HG02852 (cell line): ENCODE results near the gene KCTD17.

Experiments used
- ATAC-seq: cut with Tn5 transposase; IDR thresholded peaks from one replicate; pipeline ENCODE4 v1.9.1; 2021; ENCODE audit warnings: mild to moderate bottlenecking, moderate library complexity; ENCODE audit not compliant: unreplicated experiment

Gene KCTD17

DNA sequence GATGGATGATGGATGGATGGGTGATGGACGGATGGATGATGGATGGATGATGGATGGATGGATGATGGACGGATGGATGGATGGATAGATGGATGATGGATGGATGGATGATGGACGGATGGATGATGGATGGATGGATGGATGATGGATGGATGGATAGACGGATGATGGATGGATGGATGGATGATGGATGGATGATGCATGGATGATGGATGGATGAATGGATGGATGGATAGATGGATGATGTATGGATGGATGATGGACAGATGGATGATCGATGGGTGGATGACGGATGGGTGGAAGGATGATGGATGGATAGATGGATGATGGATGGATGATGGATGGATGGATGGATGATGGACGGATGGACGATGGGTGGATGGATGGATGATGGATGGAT is 21.1 kb downstream of the KCTD17 start:
- ATAC-seq = no peak

DNA sequence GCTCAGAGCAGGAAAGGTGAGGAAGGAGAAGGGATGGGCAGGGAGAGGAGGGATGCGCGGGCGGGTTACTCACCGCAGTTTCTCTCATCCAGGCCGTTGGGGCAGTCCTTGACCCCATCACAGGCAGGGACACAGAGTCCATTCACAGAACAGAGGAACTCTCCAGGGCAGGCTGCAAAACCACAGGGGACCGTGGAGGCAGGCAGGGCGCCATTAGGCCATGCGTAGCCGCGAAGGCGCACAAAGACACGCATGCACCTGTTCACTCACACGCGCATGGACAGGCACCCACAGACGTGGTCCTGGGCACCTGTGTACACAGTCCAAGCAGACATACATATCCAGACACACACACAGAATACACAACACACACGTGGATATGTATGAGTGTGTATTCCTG is 23.0 kb downstream of the KCTD17 start:
- ATAC-seq = no peak

DNA sequence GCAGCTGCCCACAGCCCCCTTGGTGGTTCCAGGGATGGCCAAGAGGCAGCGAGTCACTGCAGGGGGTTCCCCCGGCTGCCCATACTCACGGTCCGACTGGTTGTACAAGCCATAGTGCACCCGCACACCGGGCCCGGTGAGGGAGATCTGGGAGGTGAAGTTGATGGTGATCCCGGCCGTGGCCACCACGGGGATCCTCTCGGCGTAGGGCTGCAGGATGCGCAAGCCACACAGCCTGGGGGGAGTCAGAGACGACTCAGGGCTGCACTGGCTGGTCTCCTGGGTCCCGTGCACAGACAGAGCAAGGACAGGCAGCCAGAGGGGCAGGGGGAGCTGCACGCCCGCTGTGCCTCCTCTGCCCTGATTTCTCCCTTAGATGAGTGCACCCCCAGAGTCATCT is 23.5 kb downstream of the KCTD17 start:
- no peak for ATAC-seq

DNA sequence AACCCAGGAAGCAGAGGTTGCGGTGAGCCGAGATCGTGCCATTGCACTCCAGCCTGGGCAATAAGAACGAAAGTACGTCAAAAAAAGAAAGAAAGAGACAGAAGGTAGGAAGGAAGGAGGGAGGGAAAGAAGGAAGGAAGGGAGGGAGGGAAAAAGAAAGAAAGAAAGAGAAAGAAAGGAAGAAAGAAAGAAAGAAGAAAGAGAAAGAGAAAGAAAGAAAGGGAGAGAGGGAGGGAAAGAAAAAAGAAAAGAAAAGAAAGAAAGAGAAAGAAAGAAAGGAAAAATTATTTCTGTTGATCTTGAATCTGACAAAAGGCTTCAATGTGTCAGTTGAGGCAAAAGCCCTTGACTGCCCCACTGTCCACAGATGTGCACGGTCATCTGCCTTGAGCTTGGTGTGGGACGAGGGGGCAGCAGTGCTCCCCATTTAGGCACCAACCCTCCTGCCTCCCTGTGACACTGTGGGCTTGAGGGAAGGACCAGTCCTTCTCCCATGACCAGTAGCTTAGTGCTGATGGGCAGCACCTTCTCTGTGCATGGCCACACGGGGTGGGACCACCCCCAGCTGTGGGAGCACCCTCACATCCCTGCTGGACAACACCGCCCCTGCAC is 24.4 kb downstream of the KCTD17 start:
- no peak for ATAC-seq

DNA sequence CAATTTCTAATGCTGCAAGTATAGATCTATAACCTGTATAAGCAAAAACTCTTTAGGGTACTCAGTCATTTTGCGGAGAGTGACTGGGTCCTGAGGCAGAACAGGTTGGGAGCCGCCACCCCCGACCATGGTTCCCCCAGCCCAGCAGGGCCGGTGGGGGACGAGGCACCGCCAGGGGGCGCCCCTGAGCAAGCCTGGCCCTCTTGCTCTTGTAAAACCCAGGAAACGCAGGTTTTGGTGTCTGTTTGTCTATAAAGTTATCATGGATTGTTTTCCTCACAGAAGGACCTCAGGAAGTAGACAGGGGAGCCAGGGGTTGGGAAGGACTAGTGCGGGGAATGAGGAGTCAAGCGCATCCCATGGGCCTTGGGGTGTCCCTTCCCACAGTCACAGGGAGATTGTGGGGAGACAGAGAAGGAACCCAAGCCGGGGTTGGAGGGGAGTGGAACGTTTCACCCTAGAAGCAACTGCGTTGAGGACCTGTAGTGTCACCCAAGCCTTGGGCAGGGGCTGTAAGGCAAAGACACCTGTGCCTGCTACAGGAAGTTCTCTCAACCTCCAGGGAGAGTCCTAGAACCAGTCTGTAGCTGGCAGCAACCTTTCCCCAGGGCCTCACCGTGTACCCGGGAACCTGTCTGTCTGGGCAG is 26.4 kb downstream of the KCTD17 start:
- ATAC-seq = no peak

DNA sequence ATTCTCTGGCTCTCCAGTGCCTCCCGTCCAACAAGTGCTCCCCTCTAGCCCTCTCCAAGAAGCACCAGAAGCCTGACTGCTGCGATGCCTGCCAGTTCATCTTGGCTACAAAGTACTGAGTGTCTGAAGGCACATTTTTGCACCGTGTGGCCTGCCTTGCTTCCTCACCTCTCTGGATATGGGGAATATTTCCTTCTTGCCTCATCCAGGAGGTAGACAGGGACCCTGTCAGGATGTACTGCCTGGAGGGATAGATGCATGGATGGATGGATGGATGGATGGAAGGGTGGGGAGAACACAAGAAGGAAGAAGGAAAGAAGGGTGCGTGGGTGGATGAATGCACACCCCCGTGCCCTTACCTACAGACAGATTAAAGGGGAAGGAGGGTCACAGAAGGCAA is 27.6 kb downstream of the KCTD17 start:
- ATAC-seq = no peak

DNA sequence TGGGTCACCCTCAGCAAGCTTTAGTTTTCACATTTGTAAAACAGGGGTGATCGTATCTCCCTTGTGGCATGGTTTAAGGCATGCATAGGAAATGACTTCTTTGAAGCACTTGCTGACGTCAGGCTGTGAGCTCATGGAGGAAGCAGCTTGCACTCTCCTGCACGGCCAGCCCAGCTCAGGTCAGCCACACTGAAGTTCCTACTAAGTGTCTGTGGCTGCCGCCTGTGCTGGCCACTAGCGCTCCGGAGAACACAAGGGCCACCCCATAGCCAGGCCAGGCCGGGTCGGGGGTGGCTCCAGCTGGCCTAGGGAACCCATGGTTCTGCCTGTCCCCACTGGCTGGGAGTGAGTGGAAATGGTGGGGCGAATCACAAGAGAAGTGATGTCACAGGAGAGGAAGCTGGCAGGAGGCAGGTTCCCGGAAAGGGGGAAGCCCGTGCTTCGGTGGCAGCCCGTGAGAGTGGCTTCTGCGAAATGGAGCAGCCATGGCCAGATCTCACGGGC is 28.2 kb downstream of the KCTD17 start:
- no peak for ATAC-seq

DNA sequence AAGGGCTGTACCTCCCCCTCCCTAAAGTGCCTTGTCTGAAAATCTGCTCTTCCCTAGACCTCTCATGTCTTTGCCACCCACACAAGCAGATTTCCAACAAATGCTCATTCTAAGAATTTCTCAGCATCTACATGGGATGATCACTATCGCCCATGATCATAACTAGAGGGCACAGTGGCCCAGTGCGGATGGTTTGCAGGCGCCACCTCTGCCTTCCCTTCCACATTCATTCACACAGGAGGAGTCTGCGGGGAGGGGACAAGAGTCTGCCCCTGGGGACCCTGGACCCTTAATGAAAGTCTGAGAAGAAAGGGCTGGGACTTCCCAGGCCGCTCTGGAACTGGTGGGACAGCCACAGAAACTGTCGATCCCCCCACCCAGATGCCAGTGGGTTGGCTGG is 28.9 kb downstream of the KCTD17 start:
- ATAC-seq = no peak

DNA sequence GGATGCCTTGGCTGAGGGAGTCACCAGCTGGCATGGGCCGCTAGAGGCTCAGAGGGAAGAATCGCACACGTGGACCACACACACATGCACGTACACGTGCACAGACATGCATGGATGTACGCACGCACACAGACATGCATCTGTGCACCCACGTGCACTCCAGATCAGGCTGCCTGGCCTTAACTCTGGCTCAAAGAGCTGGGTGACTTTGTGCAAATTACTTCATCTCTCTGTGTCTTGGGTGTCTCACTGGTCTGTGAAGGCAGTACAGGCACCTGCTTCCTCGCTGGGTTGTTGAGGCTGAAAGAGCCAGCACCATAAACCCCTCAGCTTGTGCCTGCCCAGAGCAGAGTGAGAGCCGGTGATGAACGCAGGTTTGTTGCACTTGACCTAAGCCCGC is 29.3 kb downstream of the KCTD17 start:
- no peak for ATAC-seq

DNA sequence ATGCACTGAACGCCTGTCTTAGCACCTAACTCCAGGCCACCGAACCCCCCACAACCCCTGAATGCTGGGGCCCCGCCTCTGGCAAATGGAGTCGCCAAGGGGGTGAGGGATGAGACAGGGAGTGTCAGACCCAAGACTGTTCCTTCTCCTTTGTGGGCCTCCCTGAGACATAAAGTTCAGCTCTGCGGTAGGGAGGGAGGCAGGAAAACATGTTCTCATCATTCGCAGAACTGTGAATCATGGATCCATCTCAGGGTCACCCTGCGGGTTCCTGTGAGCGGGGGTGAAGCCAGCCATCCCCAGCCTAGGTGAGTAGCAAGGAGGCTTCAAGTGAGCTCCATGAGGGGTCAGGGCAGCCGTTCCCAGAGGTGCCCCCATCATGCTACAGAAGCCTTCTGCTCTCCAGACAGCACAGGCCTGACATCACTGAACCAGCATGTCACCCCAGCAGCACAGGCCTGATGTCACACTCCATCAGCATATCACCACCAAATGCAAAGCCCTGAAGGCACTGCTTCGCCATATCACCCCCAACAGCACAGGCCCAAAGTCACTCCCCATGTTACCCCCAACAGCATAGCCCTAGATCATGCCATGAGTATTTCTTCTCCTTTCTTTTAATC is 30.8 kb downstream of the KCTD17 start:
- ATAC-seq = no peak

DNA sequence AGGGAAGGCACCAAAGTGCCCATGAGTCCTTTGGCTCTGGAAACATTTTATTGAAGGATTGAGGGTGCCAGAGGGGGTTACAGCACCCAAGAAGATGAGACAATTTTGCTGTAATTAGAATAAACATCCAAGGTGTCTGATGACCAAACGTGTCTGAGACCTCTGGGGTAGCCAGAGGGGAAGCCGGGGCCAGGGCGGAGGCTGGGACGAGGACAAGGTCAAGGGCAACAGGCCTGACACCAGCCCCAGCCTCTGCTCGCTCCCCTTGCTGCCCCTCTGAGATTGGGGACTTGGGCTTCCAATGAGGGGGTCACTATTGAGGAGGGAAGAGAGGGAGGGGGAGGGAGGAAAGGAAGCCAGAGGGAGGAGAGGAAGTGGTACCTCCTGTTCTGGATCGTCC is 32.4 kb downstream of the KCTD17 start:
- no peak for ATAC-seq

DNA sequence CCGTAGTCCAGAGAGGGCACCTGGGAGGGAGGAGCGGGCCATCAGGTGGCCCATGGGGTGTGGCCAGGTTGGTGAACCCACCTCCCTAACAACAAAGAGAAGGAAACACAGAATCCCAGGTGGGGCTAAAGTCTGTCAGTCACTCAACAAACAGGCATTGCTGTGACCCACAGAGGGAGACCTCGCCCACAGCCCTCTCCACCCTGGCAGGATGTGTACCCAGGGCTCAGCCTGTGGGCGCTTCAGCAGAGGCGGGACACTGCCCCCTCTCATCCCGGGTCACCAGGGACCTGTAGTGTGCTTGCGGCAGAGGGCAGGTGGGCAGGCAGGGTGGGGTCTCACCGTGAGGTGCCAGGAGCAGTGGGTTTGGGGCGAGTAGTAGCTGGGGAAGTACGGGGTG is 32.8 kb downstream of the KCTD17 start:
- no peak for ATAC-seq

DNA sequence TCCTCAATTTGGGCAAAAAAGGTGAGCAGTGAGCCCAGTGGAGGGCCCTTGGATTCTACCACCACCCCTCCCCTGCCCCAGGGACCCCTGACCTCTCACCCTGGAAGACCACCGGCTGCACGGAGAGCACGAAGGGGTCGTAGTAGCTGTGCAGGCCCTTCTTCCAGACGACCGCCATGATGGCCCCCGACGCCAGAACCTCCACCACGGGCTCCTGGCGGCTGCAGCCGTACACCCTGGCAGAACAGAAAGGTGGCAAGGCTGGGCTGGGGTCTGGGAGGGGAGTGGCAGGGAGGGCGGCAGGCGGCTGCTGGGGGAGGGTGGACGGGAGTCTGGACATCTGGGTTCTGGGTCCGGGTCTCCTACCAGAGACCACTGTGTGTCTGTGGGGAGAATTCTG is 34.6 kb downstream of the KCTD17 start:
- no peak for ATAC-seq

DNA sequence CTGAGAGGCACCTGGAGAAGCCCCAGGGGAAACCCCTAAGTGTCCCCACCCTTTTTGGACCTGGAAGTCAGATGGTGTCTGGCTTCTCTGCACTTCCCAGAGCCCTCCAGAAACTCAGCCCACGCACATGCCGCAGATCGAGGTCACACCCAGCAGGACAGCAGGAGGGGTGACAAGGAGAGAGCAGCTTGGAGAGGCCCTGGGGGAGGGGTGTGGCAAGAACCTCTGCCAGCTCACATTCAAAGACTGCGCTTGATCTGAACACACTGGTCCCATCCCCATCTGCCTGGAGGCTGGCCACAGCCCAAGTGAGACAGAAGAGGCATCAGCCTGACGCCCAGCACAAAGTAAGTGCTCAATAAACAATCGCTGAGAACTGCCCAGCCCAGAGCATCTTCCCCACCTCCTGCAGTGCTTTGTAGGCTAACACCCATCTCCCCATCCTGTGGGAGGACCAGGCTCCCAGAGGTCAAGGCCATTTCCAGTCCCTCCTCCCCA is 36.6 kb downstream of the KCTD17 start:
- no peak for ATAC-seq

DNA sequence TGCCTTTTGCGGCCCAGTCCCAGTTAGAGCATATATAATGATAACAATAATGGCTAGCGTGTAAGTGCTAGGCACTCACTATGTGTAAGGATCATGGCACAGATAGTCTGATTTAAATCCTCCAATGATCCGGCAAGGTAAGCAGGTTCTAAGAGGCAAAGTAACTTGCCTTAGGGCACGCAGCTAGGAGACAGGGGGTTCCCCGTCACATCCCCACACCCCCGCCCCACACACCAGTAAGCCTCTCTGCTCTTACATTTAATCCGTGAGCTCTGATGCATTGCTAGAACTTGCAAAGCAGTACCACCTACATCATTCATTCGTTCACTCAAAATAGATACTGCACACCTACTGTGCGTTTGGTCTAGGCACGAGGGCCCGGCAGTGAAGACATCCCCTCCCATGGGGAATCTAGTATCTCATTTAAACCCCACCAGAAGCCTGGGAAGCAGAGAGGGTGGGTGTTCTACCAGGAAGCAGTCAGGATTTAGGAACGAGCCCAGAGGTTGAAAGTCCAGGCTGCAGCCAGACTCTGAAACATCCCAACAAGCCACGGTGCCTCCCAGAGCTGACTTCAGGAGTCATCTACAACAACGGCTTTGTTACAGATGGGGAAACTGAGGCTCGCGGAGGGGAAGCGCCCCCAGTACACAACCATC is 37.3 kb downstream of the KCTD17 start:
- ATAC-seq = no peak

DNA sequence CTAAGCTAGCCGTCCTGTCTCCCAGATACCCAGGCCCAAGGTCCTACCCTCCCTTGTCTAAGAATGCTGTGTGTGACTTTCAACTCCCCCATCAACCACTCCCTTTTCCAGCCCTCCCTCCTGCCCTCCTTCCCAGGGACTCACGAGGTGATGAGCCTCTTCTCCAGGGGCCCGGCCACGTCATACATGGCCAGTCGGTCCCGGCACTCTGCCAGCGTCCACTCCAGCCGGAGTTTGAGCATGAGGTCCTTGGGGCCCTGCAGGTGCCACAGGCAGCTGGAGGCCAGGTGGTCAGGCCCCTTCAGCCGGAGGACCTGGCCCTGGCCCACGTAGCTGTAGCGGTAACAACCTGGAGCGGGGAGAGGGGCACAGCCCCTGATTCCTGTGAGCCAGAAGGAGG is 37.9 kb downstream of the KCTD17 start:
- ATAC-seq = no peak

DNA sequence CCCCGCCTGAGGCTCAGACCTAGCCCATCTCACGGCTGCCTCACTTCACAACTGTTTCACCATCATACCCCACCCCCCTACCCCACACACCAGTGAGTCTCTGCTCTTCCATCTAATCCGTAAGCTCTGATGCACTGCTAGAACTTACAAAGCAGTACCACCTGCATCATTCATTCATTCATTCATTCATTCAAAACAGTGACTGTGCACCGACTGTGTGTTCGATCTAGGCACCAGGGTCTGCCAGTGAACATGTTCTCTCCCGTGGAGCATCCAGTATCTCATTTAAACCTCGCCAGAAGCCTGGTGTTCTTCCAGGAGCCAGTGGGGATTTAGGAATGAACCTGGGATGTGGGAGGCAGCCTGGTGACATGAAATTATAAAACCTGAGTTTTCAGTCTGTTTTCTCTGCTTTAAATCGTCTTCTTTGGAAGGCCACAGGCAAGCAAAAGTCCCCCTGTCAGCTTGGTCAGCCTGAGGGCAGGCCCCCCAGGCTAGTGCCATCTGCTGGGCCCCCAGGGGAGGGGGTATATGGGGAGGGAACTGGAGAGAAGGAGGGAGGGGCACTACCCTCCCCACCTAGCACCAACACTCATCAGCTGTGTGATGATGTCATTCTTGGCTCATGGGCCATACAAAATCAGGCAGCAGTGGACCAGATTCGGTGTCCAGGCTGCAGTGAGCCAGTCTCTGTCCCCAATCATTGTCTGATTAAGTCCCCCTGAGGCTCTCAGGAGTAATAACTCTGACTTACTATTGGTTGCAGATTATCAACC is 39.6 kb downstream of the KCTD17 start:
- ATAC-seq = no peak

DNA sequence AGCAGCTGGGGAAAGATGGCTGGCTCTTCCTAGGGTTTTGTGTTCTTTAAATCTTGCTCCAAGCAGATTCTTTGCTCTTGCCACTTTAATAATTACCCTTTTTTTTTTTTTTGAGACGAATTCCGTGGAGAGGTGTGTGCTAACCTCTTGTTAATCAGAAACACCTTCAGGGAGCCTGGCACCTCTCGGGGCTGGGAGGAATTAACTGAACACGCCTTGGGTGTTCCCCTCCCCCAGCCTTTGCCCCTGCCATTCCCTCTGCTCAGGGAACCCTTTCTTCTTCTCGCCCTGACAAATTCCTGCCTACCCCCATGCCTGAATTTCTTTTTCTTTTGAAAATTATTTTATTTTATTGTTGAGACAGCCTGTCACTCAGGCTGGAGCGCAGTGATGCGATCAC is 40.5 kb downstream of the KCTD17 start:
- ATAC-seq = no peak

DNA sequence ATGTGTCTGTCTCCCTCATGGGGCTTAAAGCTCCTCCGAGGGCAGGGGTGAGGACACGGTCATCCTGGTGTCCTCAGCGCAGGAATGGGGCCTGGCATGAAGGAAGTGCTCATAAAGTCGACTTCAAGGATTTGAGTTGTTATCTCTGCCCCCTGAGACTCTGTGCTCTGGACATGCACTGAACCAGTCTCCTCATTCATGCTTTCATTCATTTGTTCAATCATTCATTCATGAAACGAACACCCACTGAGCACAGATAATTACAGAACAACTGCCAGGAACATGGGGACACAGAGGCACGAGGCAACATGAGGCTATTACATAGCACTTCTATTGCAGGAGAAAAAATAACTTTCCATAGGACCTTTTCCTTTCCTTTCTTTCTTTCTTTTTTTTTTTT is 41.5 kb downstream of the KCTD17 start:
- ATAC-seq = no peak

DNA sequence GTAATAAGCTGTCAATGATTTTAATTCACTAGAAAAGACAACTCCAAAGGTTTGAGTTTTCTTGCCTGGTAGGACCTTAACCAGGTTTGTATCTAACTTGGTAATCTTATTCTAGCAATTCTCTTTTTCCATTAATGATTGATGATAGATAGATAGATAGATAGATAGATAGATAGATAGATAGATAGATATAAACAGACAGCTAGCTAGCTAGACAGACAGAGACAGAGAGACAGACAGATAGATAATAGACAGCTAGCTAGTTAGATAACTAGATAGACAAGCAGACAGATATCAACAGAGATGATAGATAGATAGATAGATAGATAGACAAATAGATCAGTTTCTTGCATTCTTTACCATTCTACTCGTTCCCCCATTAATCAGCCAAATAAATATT is 42.7 kb downstream of the KCTD17 start:
- ATAC-seq = no peak

DNA sequence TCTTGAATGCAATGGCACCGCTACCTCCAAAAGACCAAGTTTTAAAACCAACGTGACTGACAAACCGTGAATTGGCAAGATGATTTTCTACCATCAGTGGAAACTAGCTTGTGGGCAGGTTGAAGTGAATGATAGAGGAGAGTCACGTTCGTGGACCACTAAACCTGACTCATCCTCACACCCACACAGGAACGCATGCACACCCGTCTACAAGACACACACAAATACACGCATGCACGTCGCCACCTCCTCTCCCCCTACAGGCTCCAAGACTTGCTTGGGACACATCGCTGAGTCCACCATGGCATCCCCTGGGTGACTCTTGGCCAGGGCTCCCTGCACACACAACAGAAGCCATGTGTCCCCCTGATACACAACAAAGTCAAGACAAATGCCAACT is 43.6 kb downstream of the KCTD17 start:
- no peak for ATAC-seq
